HG03442 (cell line): ENCODE data around the gene CFP.
A peak's percentile ranks its signal among the peaks of the same experiment; 100 is the strongest.
"Not testable (repeated sequence)": the region's sequence is repeated elsewhere in the genome, so short reads cannot be mapped to it uniquely, and the experiment has no call there.

ENCODE experiments used
- ATAC-seq: cut with Tn5 transposase; IDR thresholded peaks from one replicate; pipeline ENCODE4 v1.9.1; 2021; ENCODE audit warnings: mild to moderate bottlenecking, moderate library complexity; ENCODE audit not compliant: unreplicated experiment

The CFP gene

DNA sequence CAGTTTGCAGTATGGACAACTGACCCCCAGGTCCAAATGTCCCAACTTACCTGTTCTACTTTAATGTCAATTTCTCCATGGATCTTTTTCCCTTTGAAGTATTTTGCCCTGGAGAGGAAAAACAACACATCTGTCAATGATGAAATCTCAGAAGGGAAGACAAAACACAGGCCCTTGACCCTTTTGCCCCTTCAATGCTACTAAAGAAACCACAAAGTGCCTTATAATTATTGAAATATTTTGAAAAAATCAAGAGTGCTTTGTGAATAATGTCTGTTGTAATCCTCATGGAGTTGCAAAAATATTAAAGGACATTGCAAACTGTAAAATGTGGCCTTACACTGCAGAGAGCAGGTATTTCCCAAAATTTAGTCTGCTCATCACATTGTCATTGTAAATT is 22.6 kb downstream of the CFP start:
- ATAC-seq, result no peak

DNA sequence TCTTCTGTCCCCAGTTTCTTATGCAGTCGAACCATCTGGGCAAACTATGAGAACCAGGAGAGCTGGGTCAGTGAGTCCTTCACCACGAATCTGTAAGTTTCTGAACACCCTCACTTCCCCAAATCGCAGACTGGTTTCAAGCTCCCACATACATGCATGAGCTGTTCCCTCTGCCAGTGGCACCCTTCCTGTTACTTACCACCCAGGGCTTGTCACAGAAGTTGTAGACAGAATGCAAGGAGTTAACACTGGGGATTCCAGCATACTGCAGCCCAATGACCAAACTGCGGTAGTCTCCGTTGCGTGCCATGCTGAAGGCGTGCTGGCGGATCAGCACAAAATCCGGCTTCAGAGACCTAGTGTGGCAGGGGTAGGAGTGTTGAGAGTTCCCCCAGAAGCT is 24.7 kb downstream of the CFP start:
- ATAC-seq, result no peak

DNA sequence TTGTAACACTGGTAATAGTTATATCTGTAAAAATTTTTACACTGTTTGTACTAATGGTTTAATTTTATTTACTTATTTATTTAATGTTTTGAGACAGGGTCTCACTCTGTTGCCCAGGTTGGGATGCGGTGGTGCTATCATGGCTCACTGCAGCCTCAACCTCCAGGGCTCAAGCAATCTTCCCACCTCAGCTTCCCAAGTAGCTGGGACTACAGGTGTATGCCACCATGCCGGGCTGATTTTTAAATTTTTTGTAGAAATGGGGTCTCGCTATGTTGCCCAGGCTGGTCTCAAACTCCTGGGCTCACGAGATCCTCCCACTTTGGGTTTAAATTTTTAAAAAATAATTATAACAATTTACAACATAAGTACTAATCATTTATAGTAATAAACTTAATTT is 26.6 kb downstream of the CFP start:
- ATAC-seq, result not testable (repeated sequence)

DNA sequence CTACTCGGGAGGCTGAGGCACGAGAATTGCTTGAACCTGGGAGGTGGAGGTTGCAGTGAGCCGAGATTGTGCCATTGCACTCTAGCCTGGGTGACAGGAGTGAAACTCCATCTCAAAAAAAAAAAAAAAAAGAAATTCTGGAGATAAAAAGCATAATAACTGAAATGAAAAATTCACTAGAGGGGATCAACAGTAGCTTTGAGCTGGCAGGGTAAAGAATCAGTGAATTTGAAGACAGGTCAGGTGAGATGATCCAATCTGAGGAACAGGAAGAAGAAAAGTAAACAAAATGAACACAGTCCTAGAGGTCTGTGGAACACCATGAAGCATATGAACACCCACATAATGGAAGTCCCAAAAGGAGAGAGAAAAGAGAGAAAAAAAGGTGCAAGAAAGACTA is 32.5 kb downstream of the CFP start:
- no peak for ATAC-seq

DNA sequence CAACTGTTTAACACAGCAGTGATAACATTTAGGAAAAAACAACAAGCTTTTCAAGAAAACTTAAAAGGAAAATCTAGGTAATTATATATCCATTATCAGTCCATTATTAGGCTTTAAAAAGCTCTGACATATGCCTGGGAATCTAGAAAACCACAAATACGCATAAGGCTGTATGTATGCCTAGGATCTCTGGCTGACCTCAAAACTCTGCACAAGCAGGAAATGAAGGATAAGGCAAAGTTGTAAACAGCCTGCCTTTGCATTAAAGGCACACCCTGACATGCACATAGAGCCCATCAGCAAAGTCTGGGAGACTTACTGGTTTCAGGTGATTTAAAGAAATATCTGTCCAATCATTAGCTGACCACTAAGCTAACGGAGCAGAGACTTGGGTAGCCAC is 33.5 kb downstream of the CFP start:
- no peak for ATAC-seq

DNA sequence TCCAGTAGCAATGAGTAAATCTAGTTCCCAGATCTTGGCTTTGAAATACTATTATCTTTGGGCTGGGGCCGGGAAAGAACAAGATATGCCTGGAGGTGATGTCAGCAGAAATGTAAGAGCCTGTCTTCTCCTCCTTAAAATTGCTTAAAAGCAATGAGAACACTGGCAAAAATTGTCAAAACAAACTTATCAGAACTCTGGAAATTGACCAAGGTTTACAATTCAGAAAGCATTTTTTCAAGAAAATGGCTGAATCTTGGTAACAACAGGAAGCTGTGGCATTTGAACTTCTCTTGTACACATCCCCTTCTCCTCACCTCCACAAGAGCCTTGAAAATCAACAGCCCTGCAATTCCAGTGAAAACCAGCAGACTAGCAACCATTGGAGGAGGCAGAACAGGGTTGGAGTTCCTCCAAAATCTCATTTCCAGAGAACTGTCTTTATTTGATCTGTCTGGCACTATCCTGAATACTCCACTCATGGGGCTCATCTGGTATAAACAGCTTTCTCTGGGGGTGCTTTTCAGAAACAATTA is 33.9 kb downstream of the CFP start:
- no peak for ATAC-seq

DNA sequence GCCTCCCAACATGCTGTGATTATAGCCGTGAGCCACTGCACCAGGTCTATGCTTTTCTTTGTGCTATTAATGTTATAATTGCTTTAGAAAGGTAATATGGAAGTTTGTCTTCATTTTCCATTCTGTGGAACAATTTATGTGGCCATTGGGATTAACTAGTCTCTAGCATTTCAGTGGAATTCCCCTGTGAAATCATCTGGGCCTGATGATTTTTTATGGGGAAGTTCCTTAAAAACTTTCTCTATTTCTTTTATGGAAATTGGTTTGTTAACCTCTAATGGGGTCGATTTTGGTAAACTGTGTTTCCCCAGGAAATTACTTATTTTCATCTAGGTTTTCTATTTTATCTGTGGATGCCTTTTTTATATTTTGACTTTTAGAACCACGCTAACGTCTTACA is 36.2 kb downstream of the CFP start:
- ATAC-seq, result no peak

DNA sequence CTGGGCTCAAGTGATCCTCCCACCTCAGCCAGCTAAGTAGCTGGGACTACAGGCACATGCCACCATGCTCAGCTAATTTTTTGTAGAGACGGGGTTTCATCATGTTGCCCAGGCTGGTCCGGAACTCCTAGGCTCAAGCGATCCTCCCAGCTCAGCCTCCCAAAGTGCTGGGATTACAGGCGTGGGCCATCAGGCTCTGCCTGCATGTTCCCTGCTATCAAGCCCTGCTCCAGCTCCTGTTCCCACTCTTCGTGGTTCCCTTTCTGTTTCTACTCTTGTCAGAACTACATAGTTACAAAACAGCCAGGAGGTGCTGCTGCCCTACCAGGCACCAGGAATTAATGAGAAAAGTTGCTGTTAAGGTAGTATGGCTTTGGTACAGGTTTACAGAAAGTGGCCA is 38.7 kb downstream of the CFP start:
- ATAC-seq, result no peak

DNA sequence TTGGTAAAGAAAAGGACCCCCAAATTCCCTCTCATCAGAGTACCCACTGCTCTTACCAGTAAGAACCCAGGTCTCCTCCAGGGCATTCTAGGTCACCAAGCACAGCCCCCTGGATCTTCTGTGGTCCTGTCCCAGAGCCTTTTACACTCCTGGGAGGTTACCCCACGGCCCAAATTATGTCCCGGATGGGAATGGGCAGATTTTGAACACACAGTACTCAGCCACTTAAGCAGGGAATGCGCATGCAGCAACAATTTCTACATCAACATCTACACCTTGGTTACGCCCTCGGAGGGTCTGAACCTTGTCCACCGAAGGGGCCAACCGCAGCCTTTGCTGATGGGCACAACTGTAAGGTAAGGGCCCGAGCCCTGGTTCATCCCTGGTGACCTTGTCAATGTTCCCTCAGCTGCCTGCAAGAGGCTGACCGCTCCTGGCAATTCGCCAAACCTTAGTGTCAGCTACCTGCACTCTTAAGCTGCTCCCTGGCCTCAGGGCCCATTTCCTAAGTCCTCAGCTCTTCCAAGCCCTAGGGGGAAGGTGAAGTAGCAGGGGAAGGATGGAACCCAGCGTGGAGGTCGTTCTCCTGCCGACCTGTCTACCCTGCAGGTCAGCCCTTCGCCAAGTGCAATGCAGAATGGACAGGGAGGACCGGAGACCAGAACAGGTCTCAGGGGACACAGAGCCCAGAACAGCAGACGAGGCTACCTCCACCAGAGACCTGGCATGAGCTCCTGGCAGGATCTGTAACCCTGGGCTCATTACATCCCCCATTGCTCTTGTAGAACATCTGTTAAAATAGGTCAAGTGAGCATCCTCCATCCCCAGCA is 41.6 kb downstream of the CFP start:
- no peak for ATAC-seq

DNA sequence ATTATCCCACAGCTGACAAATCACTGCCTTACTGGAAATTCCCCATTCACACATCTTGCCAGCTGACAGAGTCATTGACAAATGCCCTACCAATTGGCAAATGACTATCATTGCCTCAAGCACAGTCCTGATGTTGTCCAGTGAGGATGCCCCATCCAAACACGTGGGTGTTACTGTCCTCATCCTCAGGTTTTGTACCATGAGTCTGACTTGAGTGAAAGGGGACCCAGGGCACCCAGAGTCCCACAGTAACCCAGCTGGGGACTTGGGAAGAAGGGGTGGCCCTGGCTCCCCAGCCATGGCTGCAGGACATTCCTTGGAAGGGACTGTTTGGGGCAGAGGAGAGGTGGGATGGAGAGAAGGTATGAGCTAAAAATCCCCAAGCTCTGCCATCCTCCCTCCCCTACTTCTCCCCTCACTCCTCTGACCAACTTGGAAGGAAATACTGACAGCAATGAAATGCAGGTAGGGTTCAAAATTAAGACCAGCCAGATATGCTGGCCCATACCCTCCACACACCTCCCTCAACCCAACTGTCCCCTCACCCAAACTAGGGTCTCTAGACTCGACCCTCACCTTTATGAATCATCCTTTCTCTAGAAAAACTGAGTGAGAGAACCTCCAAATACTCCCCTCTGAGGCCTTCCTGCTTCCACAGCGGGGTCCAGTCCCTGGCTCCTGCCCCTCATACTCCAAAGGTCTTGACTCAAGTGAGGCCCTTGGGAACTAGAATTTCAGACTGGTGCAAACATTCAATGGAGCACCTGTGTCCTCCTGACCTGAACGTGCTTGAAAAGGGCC is 42.4 kb downstream of the CFP start:
- no peak for ATAC-seq

DNA sequence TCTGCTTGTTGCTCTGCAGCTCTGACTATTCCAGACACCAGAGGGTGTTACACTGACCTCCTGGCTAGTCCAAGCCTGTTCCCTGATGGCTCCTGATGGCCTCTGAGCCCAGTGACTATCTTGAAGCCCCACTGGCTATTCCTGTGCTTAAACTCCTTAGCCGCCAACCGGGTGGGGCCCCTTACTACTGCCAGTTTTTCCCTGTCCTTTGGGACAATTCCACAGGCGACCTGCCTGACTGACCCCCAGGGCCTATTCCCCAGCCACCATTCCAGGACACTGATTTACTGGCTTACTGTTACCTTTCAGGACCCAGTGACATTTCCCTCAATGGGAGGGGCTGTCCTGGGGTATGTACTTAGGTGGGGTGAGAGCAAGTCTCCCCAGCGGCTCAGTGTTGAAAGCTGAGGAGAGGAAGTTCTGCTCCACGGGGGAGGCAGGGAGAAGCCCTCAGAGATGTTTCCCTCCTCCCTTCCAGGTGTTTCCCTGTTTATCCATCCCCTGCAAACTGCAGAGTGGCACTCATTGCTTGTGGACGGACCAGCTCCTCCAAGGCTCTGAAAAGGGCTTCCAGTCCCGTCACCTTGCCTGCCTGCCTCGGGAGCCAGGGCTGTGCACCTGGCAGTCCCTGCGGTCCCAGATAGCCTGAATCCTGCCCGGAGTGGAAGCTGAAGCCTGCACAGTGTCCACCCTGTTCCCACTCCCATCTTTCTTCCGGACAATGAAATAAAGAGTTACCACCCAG is 43.5 kb downstream of the CFP start:
- ATAC-seq, result no peak

DNA sequence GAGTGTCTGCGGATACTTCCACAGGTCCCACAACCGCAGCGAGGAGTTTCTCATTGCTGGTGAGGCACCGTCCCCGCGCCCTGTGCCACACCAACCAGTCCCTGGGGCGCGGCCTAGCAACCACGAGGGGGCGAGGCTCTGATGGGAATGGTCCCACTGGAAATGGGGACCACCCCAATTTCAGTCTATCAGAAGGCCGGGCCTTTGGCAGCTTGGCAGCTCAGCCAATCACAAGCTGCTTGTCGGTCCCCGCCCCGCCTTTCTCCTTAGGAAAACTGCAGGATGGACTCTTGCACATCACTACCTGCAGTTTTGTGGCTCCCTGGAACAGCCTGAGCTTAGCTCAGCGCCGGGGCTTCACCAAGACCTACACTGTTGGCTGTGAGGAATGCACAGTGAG is 44.5 kb downstream of the CFP start:
- no peak for ATAC-seq

DNA sequence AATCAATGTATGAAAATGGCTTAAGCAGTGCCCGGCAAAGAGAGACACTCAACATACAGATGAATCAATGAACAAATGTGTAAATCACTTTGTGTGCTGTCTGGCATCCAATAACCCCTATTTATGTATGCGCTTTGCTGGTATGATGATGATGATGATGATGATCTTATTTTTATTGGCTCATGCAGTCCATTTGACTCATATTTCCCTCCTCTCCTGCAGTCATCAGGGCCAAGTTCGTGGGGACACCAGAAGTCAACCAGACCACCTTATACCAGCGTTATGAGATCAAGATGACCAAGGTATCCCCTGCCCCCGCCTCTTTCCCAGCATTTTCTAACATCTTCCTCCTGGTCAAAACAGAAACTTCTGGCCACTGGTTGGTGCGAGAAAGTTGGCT is 45.0 kb downstream of the CFP start:
- ATAC-seq, result no peak

DNA sequence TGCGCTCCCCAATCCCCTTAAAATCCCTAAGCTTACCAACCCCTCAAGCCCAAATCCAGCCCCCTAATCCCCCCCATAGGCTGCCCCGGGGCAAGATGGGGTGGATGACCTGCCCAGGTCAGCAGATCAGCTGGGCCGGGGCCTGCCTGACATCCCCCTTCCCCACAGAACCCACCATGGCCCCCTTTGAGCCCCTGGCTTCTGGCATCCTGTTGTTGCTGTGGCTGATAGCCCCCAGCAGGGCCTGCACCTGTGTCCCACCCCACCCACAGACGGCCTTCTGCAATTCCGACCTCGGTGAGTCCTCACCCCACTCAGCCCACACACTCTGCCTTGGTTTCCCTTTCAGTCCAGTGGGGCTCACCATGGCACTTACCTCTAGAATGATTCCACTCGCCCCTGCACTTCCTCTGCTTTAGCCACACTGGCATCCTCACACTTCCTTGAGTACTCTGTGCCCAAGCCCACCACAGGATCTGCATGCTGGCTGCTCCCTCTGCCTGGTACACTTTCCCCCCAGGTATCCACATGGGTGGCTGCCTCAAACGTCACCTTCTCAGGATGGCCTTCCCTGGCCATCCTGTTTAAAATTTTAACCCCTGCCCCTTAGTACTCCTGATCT is 46.4 kb downstream of the CFP start:
- no peak for ATAC-seq

DNA sequence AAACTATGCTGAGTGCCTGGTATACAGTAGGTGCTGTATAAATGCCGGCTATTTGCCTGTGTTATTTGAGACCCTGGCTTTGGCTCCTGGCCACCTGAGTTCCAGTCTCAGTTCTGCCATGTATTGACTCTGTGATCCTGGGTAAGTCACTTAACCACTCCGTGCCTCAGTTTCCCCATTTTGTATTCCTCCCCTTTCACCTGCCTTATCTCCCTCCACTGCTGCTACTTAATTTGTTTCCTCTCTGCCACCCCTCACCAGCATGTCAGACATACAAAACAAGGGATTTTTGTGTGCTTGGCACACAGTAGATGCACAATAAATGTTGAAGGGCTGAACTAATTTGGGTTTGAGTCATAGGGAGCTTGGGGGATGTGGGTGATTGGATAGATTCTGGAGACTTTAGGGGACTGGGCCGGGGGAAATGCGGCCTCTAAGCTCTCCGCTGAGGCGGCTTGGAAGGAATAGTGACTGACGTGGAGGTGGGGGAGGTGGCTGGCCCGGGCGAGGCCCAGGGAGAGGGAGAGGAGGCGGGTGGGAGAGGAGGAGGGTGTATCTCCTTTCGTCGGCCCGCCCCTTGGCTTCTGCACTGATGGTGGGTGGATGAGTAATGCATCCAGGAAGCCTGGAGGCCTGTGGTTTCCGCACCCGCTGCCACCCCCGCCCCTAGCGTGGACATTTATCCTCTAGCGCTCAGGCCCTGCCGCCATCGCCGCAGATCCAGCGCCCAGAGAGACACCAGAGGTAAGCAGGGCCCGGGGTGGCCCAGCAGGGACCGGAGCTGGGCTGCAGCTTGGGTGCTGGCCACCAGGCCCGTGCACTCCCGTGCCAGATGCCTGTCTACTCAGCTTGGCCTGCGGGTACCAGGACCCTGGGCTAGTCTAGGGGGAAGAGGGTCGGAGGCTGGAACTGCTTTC is 47.7 kb downstream of the CFP start, which contains the start of gene TIMP1:
TIMP1 (plus strand) TSS at position 706 of the 917 bp plus-strand sequence. CDS start 980 bp downstream, outside the sequence.
- peak; percentile 83 for ATAC-seq

DNA sequence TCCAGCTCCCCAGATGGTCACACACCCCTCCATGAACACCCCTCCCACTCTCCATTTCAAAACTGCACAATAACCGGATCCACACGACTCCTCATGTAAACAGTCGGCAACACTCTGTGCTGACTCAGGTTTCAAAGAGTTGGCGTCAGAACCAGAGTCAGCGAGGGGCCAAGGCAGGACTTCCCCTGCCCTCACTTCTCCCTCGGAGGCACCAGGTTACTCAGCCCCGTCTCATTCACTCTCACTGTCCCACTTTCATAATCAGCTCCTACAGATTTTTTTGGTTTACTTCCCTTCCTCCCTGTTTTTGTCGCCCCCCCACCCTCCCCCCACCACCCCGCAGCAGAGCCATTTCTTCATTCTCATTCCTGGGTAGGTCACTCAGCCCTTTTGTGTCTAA is 50.2 kb downstream of the CFP start:
- ATAC-seq, result no peak

DNA sequence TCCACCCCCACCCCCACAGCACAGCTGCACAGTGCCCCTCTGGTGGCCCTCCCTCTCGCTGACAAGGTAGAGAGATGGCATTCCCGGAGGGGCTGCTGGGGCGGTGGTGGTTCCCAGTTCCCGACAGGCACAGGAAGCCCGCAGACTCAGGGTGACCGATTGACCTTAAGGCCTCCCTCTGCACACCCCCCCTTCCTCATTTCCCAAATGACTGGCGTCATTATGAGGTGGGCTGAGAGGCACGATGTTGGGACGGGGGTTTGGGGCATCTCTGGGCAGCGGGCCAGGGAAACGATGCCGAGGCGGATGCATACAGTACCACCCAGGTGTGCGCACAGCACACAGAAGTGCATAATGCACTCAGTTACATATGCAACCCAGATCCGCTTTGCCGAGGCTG is 51.0 kb downstream of the CFP start:
- no peak for ATAC-seq

DNA sequence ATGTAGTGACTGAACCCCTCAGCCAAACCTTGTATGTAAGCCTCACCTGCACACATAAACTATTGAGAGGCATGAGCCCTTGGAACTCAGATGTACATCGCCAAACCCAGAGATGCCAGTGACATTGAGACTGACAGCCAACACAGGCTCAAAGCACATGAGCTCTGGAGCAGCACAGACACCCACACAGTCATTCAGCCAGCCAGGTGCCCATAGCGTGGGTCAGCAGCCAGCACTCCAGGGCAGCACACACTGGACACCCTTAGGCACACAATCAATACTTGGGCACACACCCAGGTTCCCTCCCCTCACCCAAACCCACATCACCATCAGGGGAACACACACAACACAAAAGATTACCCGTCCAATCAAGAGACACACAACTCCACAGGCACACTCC is 51.8 kb downstream of the CFP start:
- ATAC-seq, result no peak

DNA sequence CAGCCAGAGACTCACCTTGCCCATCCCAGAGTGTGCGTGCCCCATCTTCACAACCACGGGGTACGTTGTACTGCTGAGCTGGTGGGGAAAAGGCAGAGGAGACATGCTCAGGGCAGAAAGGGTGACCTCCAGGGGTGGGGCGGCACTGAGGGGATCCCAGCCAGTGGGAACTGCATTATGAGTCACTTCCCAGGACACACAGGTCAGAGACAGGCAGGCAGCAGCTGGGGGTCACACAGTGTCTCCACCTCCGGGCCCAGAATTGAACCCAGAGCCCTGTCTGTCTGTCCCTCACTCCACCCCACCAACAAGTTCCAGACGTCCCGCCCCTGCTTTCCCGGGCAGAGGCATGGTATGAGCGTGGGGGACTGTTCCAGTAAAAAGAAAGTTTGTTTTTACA is 52.3 kb downstream of the CFP start:
- ATAC-seq, result no peak
